Uterus (tissue), 4 donors: ENCODE results near the gene EVA1C. TPM values are rescaled to one million over a fixed set of nuclear protein-coding genes. Genes with fewer than 3 reads are reported as not detected.

Experiments used
- DNase-seq, 2 donors: peaks; one replicate each; pipeline ENCODE4 v3.0.0-alpha.2; 2019 to 2020
- H3K27ac ChIP-seq, 2 donors: fragments of 200-600 bp; sonication (generic); 1 replicate in 1 of 2; 2 replicates in 1 of 2; pipeline ENCODE4 v1.5.1; 2016 to 2018
- H3K27me3 ChIP-seq, 2 donors: fragments of 200-600 bp; sonication (generic); one replicate each; pipeline ENCODE4 v1.5.1; 2018 to 2019; ENCODE audit warnings: control low read depth in 1 of 2
- H3K36me3 ChIP-seq, 2 donors: fragments of 200-600 bp; sonication (generic); one replicate each; pipeline ENCODE4 v1.5.1; 2019; ENCODE audit warnings: control low read depth in 1 of 2
- H3K4me1 ChIP-seq, 2 donors: fragments of 200-600 bp; sonication (generic); one replicate each; pipeline ENCODE4 v1.5.1; 2018 to 2019; ENCODE audit warnings: control low read depth in 1 of 2
- H3K4me3 ChIP-seq, 2 donors: fragments of 200-600 bp; sonication (generic); 1 replicate in 1 of 2; 2 replicates in 1 of 2; pipeline ENCODE4 v1.5.1; 2018 to 2019; ENCODE audit warnings: mild to moderate bottlenecking in 1 of 2
- H3K9me3 ChIP-seq, 2 donors: fragments of 200-600 bp; sonication (generic); one replicate each; pipeline ENCODE4 v1.5.1; 2019; ENCODE audit warnings: control low read depth in 1 of 2
- POLR2A ChIP-seq, 2 donors: fragments of 450-650 bp; IDR thresholded peaks; one replicate each; pipeline ENCODE4 v1.6.1; 2016; ENCODE audit warnings: antibody characterized with exemption in 2 of 2, mild to moderate bottlenecking in 1 of 2, moderate library complexity in 1 of 2
- intact Hi-C: fragments of 100-400 bp; cut with DNase I; formaldehyde crosslinking; loops from one replicate; pipeline ENCODE4 v1.15.1; 2023; ENCODE audit warnings: low total_unique reads
- total RNA-seq, 4 donors: library from RNA; depleted of rRNA in 3 of 4; stranded (reverse); fragments of >200 nt in 3 of 4; gene quantifications; one replicate each; pipeline versions ENCODE4 v1.1.0 to v1.2.4, GENCODE V29; 2014 to 2023
- TF ChIP-seq, protein P1 (sequence below), 4 experiments: fragments of 200-600 bp in 2 of 4; fragments of 450-650 bp in 2 of 4; sonication (generic) in 2 of 4; IDR thresholded peaks; one replicate each; pipeline ENCODE4 v1.5.1; 2016 to 2019; ENCODE audit warnings: antibody characterized with exemption in 4 of 4, mild to moderate bottlenecking in 2 of 4, moderate library complexity in 1 of 4
- donor health status: DM: yes; HTN: yes; CAD: no.

EVA1C gene
- total RNA-seq, 4 donors from 2014 or later = 8.3 to 105 (median 48.7) TPM

- no peaks in the 10 kb centered on the region for H3K36me3 ChIP-seq
- no peaks in the 10 kb centered on the region for H3K9me3 ChIP-seq
- peak; percentile 91 to 96 for TF ChIP-seq POLR2A (IDR thresholded peaks at IDR 0.05)
- TF ChIP-seq, protein P1, sequence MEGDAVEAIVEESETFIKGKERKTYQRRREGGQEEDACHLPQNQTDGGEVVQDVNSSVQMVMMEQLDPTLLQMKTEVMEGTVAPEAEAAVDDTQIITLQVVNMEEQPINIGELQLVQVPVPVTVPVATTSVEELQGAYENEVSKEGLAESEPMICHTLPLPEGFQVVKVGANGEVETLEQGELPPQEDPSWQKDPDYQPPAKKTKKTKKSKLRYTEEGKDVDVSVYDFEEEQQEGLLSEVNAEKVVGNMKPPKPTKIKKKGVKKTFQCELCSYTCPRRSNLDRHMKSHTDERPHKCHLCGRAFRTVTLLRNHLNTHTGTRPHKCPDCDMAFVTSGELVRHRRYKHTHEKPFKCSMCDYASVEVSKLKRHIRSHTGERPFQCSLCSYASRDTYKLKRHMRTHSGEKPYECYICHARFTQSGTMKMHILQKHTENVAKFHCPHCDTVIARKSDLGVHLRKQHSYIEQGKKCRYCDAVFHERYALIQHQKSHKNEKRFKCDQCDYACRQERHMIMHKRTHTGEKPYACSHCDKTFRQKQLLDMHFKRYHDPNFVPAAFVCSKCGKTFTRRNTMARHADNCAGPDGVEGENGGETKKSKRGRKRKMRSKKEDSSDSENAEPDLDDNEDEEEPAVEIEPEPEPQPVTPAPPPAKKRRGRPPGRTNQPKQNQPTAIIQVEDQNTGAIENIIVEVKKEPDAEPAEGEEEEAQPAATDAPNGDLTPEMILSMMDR (IDR thresholded peaks at IDR 0.05) = no peak
- peak; percentile 93 to 95 for DNase-seq
- intact Hi-C loops = loop anchor here (10.0 kb wide), 1 partner anchor 193 kb away; no protein-coding TSS in a partner anchor
- H3K27ac ChIP-seq = peak overlapping the region; percentile 98 to 100
- H3K27me3 ChIP-seq = no peaks in the 10 kb centered on the region
- peak overlapping the region; percentile 72 to 90 for H3K4me3 ChIP-seq
- peaks cover 0 to 14% of the 10 kb centered on the region in 2 donors for H3K4me1 ChIP-seq
These were observed 950 bp upstream of the EVA1C start for GRCh38 chr21:32411350-32412161.

- Histone ChIP-seq H3K27ac (peak overlapping the region; percentile 98 to 100), H3K36me3 (no peaks in the 10 kb centered on the region), H3K27me3 (no peaks in the 10 kb centered on the region), H3K4me3 (peak overlapping the region; percentile 72 to 90), H3K9me3 (no peaks in the 10 kb centered on the region), H3K4me1 (peaks cover 0 to 14% of the 10 kb centered on the region in 2 donors)
- TF ChIP-seq, protein P1 (IDR thresholded peaks at IDR 0.05) = no peak
- TF ChIP-seq POLR2A (IDR thresholded peaks at IDR 0.05) = peak in 1 of 2 donors; percentile 10
- peak; percentile 50 to 63 for DNase-seq
- intact Hi-C loops = loop anchor here (10.0 kb wide), 1 partner anchor 192 kb away; no protein-coding TSS in a partner anchor
These were observed 554 bp downstream of the EVA1C start for GRCh38 chr21:32413015-32413504.

- Histone ChIP-seq H3K4me1 (peaks cover 0 to 14% of the 10 kb centered on the region in 2 donors), H3K36me3 (no peaks in the 10 kb centered on the region), H3K27me3 (no peaks in the 10 kb centered on the region), H3K4me3 (peak overlapping the region; percentile 72 to 90), H3K27ac (peak overlapping the region; percentile 98 to 100), H3K9me3 (no peaks in the 10 kb centered on the region)
- peak; percentile 64 to 74 for DNase-seq
- intact Hi-C loops = loop anchor here (10.0 kb wide), 1 partner anchor 191 kb away; no protein-coding TSS in a partner anchor
- TF ChIP-seq, protein P1 (IDR thresholded peaks at IDR 0.05) = no peak
- no peak for TF ChIP-seq POLR2A (IDR thresholded peaks at IDR 0.05)
These were observed 1.4 kb downstream of the EVA1C start for GRCh38 chr21:32413697-32414578.

GRCh38 chr21:32414579-32415358, 2.3 kb downstream of the EVA1C start:
- peak overlapping the region; percentile 72 to 90 for H3K4me3 ChIP-seq
- no peak for DNase-seq
- peak overlapping the region; percentile 98 to 100 for H3K27ac ChIP-seq
- no peaks in the 10 kb centered on the region for H3K36me3 ChIP-seq
- intact Hi-C loops = loop anchor here (10.0 kb wide), 1 partner anchor 190 kb away; no protein-coding TSS in a partner anchor
- no peaks in the 10 kb centered on the region for H3K9me3 ChIP-seq
- TF ChIP-seq, protein P1 (IDR thresholded peaks at IDR 0.05) = peak; percentile 26 to 57 (median 42)
- no peak for TF ChIP-seq POLR2A (IDR thresholded peaks at IDR 0.05)
- H3K27me3 ChIP-seq = no peaks in the 10 kb centered on the region
- H3K4me1 ChIP-seq = peaks cover 0 to 14% of the 10 kb centered on the region in 2 donors
